ENCODE data around the gene PI16. TPM values are rescaled to one million over a fixed set of nuclear protein-coding genes. Genes with fewer than 3 reads are reported as not detected.
"Not testable (repeated sequence)": the region's sequence is repeated elsewhere in the genome, so short reads cannot be mapped to it uniquely, and the experiment has no call there.

PI16 gene
- total RNA-seq, 1 experiment from 2014 or later: not detected

DNA sequence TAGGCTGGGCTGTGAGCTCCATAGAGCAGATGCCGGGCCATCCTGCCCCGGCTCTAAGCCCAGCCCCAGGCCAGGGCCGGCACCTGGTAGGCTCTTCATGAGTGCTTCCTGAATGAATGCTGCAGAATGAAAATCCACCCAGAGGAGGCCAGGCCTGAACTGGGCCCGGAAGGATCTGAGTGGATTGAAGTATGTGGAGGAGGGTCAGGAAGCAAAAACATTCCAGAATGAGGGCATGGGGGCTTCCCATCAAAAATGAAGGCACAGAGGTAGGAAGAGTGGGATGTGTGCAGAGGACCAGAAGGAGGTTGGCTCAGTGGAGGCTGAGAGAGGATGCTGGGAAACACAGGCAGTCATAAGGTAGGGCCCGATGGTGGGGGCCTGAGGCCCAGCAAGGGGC lies 15.5 kb upstream of the PI16 start:
- H3K9me3 ChIP-seq (replicated peaks); H3K36me3 ChIP-seq; H3K27me3 ChIP-seq; H3K4me3 ChIP-seq; H3K27ac ChIP-seq; H3K4me1 ChIP-seq; DNase-seq: not testable (repeated sequence)

DNA sequence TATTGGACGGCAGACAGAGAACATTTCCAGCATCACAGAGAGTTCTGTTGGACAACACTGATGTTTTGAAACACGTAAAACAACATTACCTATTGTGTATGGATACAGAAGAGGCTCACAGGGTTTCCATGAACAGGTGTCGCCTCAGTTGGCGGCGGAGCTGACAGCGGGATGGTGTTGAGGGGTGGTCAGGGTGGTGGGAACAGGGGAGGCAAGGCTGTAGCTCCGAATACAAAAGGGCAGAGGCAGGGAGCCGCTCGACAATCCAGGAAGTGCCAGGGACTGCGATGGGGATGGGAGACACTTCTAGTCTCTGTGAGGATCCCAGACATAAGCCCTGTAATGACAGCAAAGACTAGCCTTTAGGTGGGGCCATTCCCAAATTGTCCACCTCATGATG lies 14.5 kb upstream of the PI16 start:
- Histone ChIP-seq H3K36me3 (no peaks in the 10 kb centered on the region), H3K4me1 (0 out of 2 replicates have a peak, but pooled peaks cover 2% of the 10 kb centered on the region), H3K9me3 (replicated peaks) (no peaks in the 10 kb centered on the region), H3K27ac (no peak overlapping the region), H3K27me3 (no peaks in the 10 kb centered on the region), H3K4me3 (no peak overlapping the region)
- DNase-seq: no peak

DNA sequence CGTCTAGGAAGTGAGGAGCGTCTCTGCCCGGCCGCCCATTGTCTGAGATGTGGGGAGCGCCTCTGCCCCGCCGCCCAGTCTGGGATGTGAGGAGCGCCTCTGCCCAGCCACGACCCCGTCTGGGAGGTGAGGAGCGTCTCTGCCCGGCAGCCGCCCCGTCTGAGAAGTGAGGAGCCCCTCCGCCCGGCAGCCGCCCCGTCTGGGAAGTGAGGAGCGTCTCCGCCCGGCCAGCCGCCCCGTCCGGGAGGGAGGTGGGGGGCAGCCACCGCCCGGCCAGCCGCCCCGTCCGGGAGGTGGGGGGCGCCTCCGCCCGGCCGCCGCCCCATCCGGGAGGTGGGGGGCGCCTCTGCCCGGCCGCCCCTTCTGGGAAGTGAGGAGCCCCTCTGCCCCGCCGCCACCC lies 13.0 kb upstream of the PI16 start:
- H3K36me3 ChIP-seq, H3K4me3 ChIP-seq: not testable (repeated sequence)

DNA sequence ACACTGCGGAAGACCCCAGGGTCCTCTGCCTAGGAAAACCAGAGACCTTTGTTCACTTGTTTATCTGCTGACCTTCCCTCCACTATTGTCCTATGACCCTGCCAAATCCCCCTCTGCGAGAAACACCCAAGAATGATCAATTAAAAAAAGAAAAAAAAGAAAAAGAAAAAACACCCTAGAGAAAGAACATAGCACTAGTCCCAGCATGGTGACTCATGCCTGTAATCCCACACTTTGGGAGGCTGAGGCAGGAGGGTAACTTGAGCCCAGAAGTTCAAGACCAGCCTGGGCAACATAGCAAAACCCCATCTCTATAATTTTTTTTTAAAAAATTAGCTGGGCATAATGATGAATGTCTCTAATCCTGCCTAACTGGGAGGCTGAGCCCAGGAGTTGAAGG lies 12.2 kb upstream of the PI16 start:
- not testable (repeated sequence) for H3K9me3 ChIP-seq (replicated peaks); DNase-seq; H3K4me3 ChIP-seq; H3K36me3 ChIP-seq; H3K27me3 ChIP-seq; H3K4me1 ChIP-seq; H3K27ac ChIP-seq

More for the DNA sequence above, 13.0 kb upstream of the PI16 start:
- H3K27me3 ChIP-seq; H3K27ac ChIP-seq; H3K9me3 ChIP-seq (replicated peaks); H3K4me1 ChIP-seq; DNase-seq: not testable (repeated sequence)

DNA sequence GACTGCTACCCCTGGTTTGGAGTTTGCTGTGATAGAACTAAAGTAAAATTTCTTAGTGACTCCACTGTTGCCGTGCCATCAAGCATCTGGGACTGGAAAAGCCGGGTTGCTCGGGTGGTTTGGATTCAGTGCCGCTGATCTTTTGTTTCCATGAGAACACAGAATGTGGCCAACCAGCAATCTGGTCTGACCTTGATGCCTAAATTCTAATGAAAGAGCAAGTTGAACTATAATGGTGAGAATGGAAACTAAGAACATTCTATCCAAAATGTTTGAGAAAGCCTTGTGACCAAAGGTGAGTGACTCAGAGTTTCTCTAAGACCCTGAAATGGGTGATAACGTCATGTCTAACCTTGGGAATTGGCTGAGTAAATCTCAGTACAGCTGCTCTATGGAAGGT lies 9.9 kb upstream of the PI16 start:
- H3K27me3 ChIP-seq: no peaks in the 10 kb centered on the region
- H3K4me3 ChIP-seq: no peak overlapping the region
- H3K4me1 ChIP-seq: no peaks in the 10 kb centered on the region
- no peak overlapping the region for H3K27ac ChIP-seq
- no peak for DNase-seq
- no peaks in the 10 kb centered on the region for H3K36me3 ChIP-seq
- no peaks in the 10 kb centered on the region for H3K9me3 ChIP-seq (replicated peaks)

DNA sequence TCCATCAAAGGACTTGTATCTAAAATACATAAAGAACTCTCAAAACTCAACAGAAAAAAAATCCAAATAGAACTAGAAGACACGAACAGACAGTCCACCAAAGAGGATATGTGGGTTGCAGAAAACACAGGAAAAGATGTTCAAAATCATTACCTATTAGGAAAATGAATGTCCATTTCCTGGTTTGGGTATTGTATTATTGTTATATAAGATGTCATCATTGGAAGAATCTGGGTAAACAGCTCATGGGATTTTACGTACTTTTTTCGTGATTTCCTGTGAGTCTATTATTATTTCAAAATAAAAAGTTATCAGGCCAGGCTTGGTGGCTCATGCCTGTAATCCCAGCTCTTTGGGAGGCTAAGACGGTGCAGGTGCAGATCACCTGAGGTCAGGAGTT lies 9.2 kb upstream of the PI16 start:
- no peak for DNase-seq
- H3K4me1 ChIP-seq: no peaks in the 10 kb centered on the region
- H3K36me3 ChIP-seq: no peaks in the 10 kb centered on the region
- no peak overlapping the region for H3K27ac ChIP-seq
- no peaks in the 10 kb centered on the region for H3K27me3 ChIP-seq
- no peak overlapping the region for H3K4me3 ChIP-seq
- H3K9me3 ChIP-seq (replicated peaks): no peaks in the 10 kb centered on the region

DNA sequence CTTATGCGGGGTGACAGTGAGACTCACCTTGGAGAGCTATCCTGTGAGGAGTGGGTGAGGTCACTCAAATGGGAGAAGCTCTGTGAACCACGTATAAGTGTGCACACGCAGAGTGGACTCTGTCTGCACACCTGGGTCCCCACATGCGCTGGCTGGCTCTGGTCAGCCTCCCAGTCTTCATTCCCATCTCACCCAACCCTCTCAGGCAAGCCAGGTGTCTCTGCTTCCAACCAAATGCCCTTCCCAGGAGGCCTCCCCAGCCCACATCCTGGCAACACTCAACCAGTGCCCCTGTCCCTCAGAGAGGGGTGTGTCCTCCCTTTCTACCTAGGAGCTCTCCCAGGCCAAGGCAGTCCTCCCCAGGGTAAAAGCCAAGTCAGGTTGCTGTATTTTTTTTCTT lies 8.0 kb upstream of the PI16 start:
- DNase-seq: peak in 1 of 2 experiments; percentile 45
- no peaks in the 10 kb centered on the region for H3K27me3 ChIP-seq
- H3K9me3 ChIP-seq (replicated peaks): no peaks in the 10 kb centered on the region
- no peaks in the 10 kb centered on the region for H3K4me1 ChIP-seq
- no peaks in the 10 kb centered on the region for H3K36me3 ChIP-seq
- no peak overlapping the region for H3K4me3 ChIP-seq
- no peak overlapping the region for H3K27ac ChIP-seq

DNA sequence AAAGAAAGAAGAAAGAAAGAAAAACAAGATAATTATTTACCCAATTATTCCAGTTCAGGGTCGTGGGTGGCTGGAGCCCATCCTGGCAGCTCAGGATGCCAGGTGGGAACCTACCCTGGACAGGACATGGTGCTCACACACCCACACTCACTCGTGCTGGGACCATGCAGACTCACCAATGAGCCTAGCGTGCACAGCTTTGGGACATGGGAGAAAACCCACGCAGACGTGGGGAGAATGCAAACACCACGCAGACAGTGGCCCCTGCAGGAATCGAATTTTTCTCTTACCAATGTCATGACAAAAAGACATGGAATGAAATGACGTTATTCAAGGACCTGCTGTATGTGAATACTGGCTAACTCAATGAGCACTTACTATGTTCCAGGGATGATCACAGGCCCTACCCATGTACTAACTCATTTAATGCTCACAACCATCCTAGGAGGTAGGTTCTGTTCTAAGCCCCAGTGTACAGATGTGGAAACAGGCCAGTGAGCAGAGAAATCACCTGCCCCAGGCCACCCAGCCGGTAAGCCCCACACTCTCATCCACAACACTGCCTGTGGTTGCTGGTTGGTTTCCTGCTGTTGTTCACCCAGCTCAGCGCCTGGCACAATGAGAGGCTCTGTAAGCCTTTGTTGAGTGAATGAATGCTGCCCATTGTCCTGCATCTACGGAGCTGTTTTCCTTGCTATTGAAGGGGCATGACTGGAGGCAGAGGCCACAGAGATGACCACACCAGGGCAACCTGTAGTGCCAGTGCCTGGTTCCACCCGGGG lies 6.8 kb upstream of the PI16 start:
- H3K36me3 ChIP-seq: no peaks in the 10 kb centered on the region
- DNase-seq: peak in 1 of 2 experiments; percentile 16
- H3K4me3 ChIP-seq: no peak overlapping the region

DNA sequence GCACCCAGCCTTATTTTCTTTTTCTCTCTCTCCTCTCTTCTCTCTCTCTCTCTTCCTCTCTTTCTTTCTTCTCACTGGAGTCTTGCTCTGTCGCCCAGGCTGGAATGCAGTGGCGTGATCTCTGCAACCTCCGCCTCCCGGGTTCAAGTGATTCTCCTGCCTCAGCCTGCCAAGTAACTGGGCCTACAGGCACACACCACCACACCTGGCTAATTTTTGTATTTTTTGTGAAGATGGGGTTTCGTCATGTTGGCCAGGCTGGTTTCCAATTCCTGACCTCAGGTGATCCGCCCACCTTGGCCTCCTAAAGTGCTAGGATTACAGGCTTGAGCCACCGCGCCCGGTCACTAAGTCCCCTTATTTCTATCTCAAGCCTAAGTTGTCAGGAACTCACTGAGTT lies 5.5 kb upstream of the PI16 start:
- not testable (repeated sequence) for H3K9me3 ChIP-seq (replicated peaks); H3K36me3 ChIP-seq; H3K27ac ChIP-seq; H3K27me3 ChIP-seq; DNase-seq; H3K4me3 ChIP-seq; H3K4me1 ChIP-seq

More for the DNA sequence above, 6.8 kb upstream of the PI16 start:
- H3K9me3 ChIP-seq (replicated peaks): no peaks in the 10 kb centered on the region
- no peaks in the 10 kb centered on the region for H3K4me1 ChIP-seq
- no peaks in the 10 kb centered on the region for H3K27me3 ChIP-seq
- H3K27ac ChIP-seq: no peak overlapping the region

DNA sequence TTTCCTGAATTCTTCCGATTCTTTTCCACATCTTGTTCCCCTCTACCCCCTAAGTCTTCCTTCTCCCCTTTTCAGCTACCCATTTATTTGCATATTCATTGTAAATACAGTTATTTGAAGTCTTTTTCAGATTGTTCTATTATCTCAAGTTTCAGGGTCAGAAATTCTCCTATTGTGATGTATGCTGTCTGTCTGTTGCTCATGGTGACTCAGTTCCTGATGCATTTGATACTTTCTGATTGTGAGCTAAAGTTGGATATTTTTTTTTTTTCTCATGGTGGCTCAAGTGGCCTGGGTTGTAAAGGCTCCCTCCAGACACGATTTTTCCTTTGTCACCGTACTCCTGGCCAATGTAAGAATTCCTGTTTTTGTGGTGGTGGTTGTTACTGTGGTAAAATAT lies 4.9 kb upstream of the PI16 start:
- no peaks in the 10 kb centered on the region for H3K4me1 ChIP-seq
- H3K36me3 ChIP-seq: no peaks in the 10 kb centered on the region
- no peak overlapping the region for H3K4me3 ChIP-seq
- no peaks in the 10 kb centered on the region for H3K27me3 ChIP-seq
- H3K9me3 ChIP-seq (replicated peaks): no peaks in the 10 kb centered on the region
- no peak overlapping the region for H3K27ac ChIP-seq
- DNase-seq: no peak

DNA sequence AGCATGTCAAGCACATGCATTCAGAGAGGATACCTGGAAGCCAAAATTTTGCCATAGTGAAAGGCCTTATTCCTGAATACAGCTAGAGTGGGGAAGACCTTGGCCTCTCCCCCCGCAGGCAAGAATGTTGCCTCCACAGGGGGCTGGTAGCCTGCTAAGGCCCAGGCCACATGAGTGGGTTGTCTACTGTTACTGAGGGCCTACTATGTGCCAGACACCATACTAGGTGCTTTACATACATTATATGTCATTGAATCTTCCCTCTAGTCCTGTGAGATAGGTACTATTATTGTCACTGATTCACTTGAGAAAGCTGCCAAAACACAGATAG lies 642 bp upstream of the PI16 start:
- Histone ChIP-seq H3K9me3 (replicated peaks) (no peaks in the 10 kb centered on the region), H3K27me3 (no peaks in the 10 kb centered on the region), H3K4me1 (no peaks in the 10 kb centered on the region), H3K36me3 (no peaks in the 10 kb centered on the region), H3K27ac (no peak overlapping the region), H3K4me3 (no peak overlapping the region)
- DNase-seq: no peak

DNA sequence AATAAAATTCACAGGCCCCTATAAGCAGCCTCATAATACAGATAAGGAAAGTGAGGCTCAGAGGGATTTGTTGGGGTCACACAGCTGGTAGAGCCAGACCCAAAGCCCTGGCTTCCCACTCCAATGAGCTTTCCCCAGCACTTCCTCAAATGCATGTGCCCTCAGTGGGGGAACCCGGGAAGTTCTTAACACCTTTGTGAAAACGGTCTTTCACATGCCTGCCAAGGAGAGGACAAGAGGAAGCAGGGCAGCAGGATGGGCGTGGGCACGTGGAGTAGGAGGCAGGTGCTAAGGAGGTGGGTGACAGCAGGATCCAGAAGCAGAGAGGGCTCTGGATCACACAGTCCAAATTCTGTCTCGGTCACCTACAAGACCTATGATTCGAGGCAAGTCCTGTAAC lies 598 bp downstream of the PI16 start:
- Histone ChIP-seq H3K4me3 (no peak overlapping the region), H3K27ac (no peak overlapping the region), H3K36me3 (no peaks in the 10 kb centered on the region), H3K4me1 (no peaks in the 10 kb centered on the region), H3K27me3 (no peaks in the 10 kb centered on the region), H3K9me3 (replicated peaks) (no peaks in the 10 kb centered on the region)
- no peak for DNase-seq

DNA sequence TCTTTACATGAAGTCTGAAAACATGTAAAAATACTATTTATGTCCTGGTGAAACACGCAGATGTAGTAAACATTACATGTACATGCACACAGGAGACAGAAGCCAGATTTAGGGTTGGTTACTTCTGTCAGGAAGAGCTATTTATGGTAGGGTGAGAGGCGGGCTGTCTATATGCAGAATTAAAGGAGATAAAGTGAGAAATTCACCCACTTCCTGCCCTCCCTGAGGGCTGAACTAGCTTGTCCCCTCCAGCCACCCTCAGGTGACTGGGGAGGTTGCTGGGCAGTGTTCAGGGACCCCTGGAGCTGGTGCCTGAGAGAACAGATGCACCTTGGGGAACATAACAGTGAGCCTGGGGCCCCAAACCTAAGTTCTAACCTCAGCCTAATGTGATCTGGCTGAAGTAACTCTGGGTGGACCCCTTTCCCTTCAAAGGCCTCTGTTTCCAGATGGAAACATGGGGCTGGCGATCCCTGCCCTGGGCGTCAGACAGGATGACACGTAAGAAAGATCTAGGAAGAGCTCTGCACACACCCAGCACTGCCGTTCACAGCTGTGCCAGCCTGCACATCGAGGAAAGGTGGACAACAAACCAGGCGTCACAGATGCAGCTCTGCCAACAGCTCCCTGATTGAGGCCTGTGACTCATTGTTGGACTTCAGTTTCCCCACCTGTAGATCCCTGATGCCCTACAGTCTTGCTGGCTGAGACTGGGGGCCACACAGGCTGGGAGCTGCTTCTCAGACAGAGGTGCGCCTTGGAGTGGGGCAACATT lies 1.3 kb downstream of the PI16 start:
- DNase-seq: no peak
- Histone ChIP-seq H3K4me1 (no peaks in the 10 kb centered on the region), H3K36me3 (no peaks in the 10 kb centered on the region), H3K9me3 (replicated peaks) (no peaks in the 10 kb centered on the region), H3K27me3 (no peaks in the 10 kb centered on the region), H3K27ac (no peak overlapping the region), H3K4me3 (no peak overlapping the region)

DNA sequence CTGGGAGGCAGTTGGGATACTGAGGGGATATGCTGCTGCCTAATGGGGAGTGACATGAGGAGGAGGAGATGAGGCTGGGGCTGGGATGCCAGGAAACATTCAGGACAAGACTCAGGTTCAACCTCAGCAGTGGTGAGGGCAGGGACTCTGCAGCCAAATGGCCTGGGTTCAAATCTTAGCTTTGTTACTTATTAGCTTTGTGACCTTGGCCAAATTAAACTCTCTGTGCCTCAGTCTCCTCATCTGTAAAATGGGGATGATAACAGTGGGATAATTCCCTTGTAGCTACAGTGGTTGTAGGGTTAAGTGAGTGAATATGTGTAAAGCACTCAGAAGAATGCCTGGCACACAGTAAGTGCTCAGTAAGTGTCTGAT lies 1.9 kb downstream of the PI16 start:
- Histone ChIP-seq H3K4me1 (no peaks in the 10 kb centered on the region), H3K27ac (no peak overlapping the region), H3K27me3 (no peaks in the 10 kb centered on the region), H3K36me3 (no peaks in the 10 kb centered on the region), H3K9me3 (replicated peaks) (no peaks in the 10 kb centered on the region), H3K4me3 (no peak overlapping the region)
- no peak for DNase-seq

DNA sequence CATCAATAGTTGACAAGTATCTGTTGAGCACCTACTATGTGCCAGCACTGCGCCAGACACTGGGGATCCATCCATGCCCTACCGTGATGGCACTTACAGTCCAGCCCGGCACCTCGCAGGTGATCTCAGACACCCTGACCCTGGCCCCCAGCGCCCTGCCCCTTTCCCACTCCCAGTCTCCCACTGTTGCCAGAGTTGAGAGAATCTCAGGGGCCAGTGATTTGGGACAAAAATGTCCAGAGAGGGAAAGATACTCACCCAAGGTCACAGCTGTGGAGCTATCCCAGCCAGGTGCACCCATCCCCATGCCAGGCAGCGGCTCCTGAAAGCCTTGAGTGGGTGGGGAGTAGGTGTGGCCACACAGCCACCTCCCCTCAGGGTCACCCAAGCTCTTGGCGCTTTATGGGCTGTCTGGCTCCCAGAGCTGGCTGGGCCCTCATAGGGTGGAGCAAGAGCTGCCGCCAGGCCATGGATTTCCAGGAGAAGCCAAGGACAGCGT lies 3.3 kb downstream of the PI16 start:
- Histone ChIP-seq H3K9me3 (replicated peaks) (no peaks in the 10 kb centered on the region), H3K36me3 (no peaks in the 10 kb centered on the region), H3K27ac (no peak overlapping the region), H3K27me3 (no peaks in the 10 kb centered on the region), H3K4me3 (no peak overlapping the region), H3K4me1 (no peaks in the 10 kb centered on the region; the same call in 1 of the 2 replicates)
- DNase-seq: no peak
